Fibroblast of mammary gland (primary cell): Measurements from ENCODE around the gene LIN28B.

Source experiments
- DNase-seq: peaks from one replicate; pipeline ENCODE4 v3.0.0-alpha.2; 2010; ENCODE audit warnings: low read depth
- H3K4me3 ChIP-seq: 2 replicates; pipeline ENCODE4 v1.5.1; 2011; ENCODE audit warnings: low read depth, mild to moderate bottlenecking, low read length, moderate library complexity; ENCODE audit not compliant: control insufficient read depth
- TF ChIP-seq, protein P1 (sequence below): conservative IDR thresholded peaks from 2 replicates; pipeline ENCODE4 v1.5.1; 2011; ENCODE audit warnings: low read depth, low read length, inconsistent platforms; ENCODE audit not compliant: control insufficient read depth, insufficient read depth

Gene LIN28B, protein sequence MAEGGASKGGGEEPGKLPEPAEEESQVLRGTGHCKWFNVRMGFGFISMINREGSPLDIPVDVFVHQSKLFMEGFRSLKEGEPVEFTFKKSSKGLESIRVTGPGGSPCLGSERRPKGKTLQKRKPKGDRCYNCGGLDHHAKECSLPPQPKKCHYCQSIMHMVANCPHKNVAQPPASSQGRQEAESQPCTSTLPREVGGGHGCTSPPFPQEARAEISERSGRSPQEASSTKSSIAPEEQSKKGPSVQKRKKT

DNA sequence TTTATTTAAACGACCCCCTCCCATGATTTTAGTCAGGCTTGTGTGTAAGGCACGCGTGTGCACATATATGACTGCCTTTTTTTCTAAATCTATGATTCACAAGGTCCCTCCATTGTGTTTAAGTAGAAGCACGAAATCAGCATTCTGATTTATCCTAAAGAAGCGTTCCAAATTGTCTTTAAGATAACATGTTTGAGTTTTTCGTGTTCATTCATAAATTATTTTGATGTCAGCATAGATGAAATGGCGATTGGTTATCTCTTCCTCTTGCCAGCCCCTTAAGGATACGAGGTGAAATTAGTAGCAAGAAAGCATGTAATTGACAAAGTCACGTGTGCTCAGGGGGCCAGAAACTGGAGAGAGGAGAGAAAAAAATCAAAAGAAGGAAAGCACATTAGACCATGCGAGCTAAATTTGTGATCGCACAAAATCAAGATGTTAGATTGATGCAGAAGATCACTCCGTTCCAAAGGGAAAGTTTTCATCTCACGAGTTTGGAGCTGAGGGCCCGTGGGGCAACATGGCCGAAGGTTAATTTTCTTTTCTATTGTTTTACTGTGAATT, at the start of gene LIN28B:
Gene LIN28B (plus strand): TSS at position 377 of the 564 bp plus-strand sequence. CDS start 144 bp downstream, at position 521.
- TF ChIP-seq, protein P1, sequence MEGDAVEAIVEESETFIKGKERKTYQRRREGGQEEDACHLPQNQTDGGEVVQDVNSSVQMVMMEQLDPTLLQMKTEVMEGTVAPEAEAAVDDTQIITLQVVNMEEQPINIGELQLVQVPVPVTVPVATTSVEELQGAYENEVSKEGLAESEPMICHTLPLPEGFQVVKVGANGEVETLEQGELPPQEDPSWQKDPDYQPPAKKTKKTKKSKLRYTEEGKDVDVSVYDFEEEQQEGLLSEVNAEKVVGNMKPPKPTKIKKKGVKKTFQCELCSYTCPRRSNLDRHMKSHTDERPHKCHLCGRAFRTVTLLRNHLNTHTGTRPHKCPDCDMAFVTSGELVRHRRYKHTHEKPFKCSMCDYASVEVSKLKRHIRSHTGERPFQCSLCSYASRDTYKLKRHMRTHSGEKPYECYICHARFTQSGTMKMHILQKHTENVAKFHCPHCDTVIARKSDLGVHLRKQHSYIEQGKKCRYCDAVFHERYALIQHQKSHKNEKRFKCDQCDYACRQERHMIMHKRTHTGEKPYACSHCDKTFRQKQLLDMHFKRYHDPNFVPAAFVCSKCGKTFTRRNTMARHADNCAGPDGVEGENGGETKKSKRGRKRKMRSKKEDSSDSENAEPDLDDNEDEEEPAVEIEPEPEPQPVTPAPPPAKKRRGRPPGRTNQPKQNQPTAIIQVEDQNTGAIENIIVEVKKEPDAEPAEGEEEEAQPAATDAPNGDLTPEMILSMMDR = no peak
- H3K4me3 ChIP-seq = no peak within 1 kb of the TSS
- no peak for DNase-seq

DNA sequence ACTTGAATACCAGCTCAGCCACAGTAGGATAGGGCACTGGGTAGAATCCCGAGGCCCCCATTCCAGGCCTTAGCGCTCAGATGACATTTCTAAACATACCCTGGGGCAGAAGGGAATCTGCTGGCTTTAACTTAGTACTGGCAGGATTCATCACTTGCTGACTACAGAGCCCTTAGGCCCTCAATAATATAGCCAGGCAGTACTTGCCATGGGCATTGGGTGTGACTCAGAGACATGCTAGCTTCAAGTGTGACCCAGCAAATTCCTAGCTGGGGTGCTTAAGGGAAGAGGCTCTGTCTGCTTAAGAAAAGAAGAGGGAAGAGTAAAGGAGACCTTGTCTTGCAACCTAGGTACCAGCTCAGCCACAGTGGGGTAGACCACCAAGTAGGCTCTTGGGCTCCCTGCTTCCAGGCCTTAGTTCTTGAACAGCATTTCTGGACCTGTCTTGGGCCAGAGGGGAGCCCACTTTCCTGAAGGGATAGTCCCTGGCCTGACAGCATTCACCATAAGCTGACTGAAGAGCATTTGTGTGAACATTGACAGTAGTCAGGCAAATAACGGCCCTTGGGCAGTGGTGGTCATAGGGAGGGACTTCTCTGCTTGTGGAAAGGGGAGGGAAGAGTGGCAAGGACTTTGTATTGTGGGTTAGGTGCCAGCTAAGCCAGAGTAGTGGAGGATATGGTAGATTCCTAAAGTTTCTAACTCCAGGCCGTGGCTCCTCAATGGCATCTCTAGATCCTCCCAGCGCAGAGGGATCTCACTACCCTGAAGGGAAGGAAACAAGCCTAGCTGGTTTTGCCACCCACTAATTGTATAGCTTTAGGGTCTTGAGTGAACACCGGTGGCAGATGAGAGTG, 48.6 kb upstream of the LIN28B start:
- no peak for DNase-seq
- H3K4me3 ChIP-seq = no peak overlapping the region
- TF ChIP-seq, protein P1 = no peak

DNA sequence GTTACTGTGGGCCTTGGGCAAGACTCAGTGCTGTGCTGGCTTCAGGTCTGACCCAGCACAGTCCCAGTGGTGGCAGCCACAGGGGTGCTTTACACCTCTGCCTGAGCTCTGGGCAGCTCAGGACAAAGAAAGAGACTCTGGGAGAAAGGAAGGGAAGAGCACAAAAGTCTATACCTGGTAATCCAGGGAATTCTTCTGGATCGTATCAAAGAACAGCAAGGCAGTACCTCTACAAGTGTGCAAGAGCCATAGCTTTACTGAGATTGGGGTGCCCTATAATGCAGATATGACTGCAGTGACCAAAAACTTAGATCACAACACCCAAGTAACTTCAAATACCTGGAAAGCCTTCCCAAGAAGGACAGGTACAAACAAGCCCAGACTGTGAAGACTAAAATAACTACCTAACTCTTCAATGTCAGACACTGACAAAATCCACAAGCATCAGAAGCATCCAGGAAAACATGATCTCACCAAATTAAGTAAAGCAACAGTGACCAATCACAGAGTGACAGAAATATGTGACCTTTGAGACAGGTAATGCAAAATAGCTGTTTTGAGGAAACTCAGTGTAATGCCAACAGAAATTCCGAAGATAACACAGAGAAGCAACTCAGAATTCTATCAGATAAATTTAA, 47.9 kb upstream of the LIN28B start:
- TF ChIP-seq, protein P1 = no peak
- DNase-seq = no peak
- no peak overlapping the region for H3K4me3 ChIP-seq

DNA sequence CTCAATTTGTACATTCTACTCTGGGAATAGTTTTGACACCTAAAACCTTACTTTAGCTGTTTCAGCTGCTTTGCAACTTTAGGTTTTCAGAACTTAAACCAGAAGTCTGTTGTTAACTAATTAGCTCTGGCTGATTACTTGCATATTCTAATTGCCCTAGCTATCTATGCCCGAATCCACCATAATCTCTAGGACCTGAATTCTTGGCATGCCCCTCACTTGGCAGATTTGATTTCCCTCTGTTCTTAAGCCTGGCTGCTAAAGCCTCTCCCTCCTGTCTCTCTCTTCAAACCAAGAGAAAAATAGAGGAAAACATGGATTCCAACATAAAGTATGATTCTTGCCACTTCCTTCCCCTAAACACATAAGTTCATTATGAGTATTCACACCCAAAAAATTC, 35.0 kb upstream of the LIN28B start:
- TF ChIP-seq, protein P1 = no peak
- H3K4me3 ChIP-seq = no peak overlapping the region
- DNase-seq = no peak

DNA sequence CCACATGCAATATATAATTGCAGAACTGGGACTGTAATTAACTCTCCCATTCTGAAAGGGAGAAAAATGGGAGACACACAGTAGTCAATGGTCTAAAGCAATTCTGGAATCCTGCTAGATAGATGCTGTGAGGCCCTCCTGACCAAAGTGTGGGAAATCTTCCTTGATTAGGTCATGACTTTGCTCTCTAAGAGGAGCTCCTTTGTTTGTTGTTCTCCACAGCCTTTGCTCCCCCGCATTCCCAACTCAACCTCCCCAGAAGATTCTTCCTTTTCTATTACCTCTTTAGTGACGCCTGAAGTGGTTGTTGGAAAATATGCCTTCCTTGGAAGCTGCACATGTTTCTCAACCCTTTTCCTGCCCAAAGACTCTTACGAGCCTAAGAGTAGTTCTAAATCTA, 28.8 kb upstream of the LIN28B start:
- TF ChIP-seq, protein P1 = no peak
- H3K4me3 ChIP-seq = no peak overlapping the region
- DNase-seq = no peak

DNA sequence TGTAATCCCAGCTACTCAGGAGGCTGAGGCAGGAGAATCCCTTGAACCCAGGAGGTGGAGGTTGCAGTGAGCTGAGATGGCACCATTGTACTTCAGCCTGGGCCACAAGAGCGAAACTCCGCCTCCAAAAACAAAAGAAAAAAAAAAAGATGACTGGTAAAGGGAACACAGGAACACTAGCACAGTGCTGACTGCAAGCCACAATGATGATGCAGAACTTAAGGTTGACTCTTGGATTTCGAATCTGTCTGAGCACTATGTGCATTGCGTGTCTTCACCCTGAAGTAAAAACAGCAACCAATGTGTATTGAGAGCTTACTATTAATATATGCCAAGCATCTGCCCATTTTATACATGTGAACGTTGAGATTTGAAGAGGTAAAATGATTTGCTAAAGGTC, 27.6 kb upstream of the LIN28B start:
- no peak overlapping the region for H3K4me3 ChIP-seq
- TF ChIP-seq, protein P1 = no peak
- DNase-seq = no peak
